Measurements from ENCODE around the gene EFHD1.

Gene EFHD1

GRCh38 chr2:232668805-232669444, 35.5 kb downstream of the EFHD1 start:
- no peak overlapping the region for H3K4me3 ChIP-seq (ENCODE audit: low read depth, low read length)
- DNase-seq (ENCODE audit: low read depth): peak; percentile 34
- TF ChIP-seq CTCF (IDR thresholded peaks at IDR 0.05; ENCODE audit: low read depth, low read length) (peak; percentile 36), POLR2A (IDR thresholded peaks at IDR 0.05; ENCODE audit: extremely low read depth, insufficient read length) (no peak)

DNA sequence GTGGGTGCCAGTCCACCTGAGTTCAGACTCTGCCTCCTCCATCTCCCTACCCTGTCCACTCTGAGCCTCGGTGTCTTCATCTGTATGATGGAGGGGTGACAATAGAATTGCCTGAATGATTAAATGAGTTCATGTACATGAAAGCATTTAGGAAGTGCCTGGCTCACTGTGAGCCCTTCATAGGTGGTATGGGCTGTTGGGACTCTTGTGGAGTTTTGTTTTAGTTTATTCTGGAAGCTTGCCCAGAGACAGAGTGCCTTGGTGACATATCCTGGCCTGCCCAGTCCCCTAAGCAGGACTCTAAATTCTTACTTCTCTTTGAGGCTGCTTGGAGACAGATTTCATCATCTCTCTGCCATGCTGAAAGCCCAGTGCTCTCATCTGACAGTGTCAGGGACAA, 39.2 kb downstream of the EFHD1 start:
- peak; percentile 30 for DNase-seq (ENCODE audit: low read depth)
- H3K4me3 ChIP-seq (ENCODE audit: low read depth, low read length): no peak overlapping the region
- TF ChIP-seq POLR2A (IDR thresholded peaks at IDR 0.05; ENCODE audit: extremely low read depth, insufficient read length) (no peak), MAX (IDR thresholded peaks at IDR 0.05; ENCODE audit: low read depth, low read length) (no peak), MYC (IDR thresholded peaks at IDR 0.05; ENCODE audit: low read depth, low read length) (no peak), CTCF (IDR thresholded peaks at IDR 0.05; ENCODE audit: low read depth, low read length) (no peak)

DNA sequence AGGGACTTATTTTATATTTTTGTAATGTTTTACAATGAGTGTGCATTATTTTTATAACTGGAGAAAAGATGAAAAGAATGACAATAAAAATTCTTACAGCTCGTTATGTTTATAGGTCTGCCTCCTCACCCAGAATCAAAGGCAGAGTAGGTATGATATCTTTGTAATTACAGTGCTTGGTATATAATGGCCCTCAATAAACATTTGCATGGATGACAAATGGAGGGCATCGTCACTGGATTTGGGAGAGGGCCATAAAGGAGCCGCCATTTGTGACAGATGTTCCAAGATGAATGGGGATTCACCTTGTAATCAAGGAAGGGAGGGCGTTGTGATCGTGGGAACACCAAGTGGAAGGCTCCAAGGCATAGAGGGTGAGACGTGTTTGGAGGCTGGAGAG, 41.1 kb downstream of the EFHD1 start:
- no peak overlapping the region for H3K4me3 ChIP-seq (ENCODE audit: low read depth, low read length)
- no peak for DNase-seq (ENCODE audit: low read depth)
- TF ChIP-seq MYC (IDR thresholded peaks at IDR 0.05; ENCODE audit: low read depth, low read length) (no peak), MAX (IDR thresholded peaks at IDR 0.05; ENCODE audit: low read depth, low read length) (no peak), CTCF (IDR thresholded peaks at IDR 0.05; ENCODE audit: low read depth, low read length) (no peak), POLR2A (IDR thresholded peaks at IDR 0.05; ENCODE audit: extremely low read depth, insufficient read length) (no peak)

- no peak for DNase-seq (ENCODE audit: low read depth)
- TF ChIP-seq CTCF (IDR thresholded peaks at IDR 0.05; ENCODE audit: low read depth, low read length) (no peak), POLR2A (IDR thresholded peaks at IDR 0.05; ENCODE audit: extremely low read depth, insufficient read length) (no peak), MYC (IDR thresholded peaks at IDR 0.05; ENCODE audit: low read depth, low read length) (no peak)
Measured at GRCh38 chr2:232675381-232675780, 42.0 kb downstream of the EFHD1 start.

DNA sequence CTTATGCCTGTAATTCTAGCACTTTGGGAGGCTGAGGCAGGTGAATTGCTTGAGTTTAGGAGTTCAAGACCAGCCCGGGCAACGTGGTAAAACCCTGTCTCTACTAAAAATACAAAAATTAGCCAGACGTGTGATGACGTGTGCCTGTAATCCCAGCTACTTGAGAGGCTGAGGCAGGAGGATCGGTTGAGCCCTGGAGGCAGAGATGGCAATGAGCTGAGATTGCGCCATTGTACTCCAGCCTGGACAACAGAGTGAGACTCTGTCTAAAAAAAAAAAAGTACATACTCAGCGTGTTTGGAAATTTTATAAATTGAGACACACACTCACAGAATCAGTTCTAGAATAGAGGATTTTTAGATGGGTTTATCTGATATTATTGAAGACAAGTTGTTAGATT, 46.6 kb downstream of the EFHD1 start:
- DNase-seq (ENCODE audit: low read depth): no peak
- no peak overlapping the region for H3K4me3 ChIP-seq (ENCODE audit: low read depth, low read length)
- TF ChIP-seq MYC (IDR thresholded peaks at IDR 0.05; ENCODE audit: low read depth, low read length) (no peak), MAX (IDR thresholded peaks at IDR 0.05; ENCODE audit: low read depth, low read length) (no peak), CTCF (IDR thresholded peaks at IDR 0.05; ENCODE audit: low read depth, low read length) (no peak), POLR2A (IDR thresholded peaks at IDR 0.05; ENCODE audit: extremely low read depth, insufficient read length) (no peak)

More at GRCh38 chr2:232675381-232675780, 42.0 kb downstream of the EFHD1 start:
- no peak overlapping the region for H3K4me3 ChIP-seq (ENCODE audit: low read depth, low read length)

DNA sequence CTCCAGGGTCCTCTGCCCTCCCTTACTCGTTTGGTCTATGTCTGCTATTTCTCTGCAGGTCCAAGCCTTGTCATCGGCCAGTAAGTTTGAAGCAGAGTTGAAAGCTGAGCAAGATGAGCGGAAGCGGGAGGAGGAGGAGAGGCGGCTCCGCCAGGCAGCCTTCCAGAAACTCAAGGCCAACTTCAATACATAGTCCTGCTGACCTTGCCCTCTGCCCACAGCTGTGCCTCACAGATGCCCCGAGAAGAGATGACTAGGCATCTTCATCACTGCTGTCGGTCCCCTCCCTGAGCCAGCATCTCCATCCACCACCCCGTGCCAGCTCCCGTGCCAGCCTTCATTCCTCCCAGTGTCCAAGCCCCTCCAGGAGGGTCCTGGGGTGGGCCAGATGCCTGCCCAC, 48.1 kb downstream of the EFHD1 start:
- no peak for DNase-seq (ENCODE audit: low read depth)
- TF ChIP-seq CTCF (IDR thresholded peaks at IDR 0.05; ENCODE audit: low read depth, low read length): no peak
- TF ChIP-seq POLR2A (IDR thresholded peaks at IDR 0.05; ENCODE audit: extremely low read depth, insufficient read length): no peak
- TF ChIP-seq MYC (IDR thresholded peaks at IDR 0.05; ENCODE audit: low read depth, low read length): no peak
- TF ChIP-seq MAX (IDR thresholded peaks at IDR 0.05; ENCODE audit: low read depth, low read length): no peak
- H3K4me3 ChIP-seq (ENCODE audit: low read depth, low read length): no peak overlapping the region
